ENCODE data around the gene GMNN.

GMNN gene

GRCh38 chr6:24824142-24824938, 49.6 kb downstream of the GMNN start:
- TF ChIP-seq CTCF (conservative IDR thresholded peaks at IDR 0.05): no peak

GRCh38 chr6:24825130-24825630, 50.4 kb downstream of the GMNN start:
- no peak for TF ChIP-seq CTCF (conservative IDR thresholded peaks at IDR 0.05)

More at GRCh38 chr6:24824142-24824938, 49.6 kb downstream of the GMNN start:
- H3K27ac ChIP-seq: no peak overlapping the region

DNA sequence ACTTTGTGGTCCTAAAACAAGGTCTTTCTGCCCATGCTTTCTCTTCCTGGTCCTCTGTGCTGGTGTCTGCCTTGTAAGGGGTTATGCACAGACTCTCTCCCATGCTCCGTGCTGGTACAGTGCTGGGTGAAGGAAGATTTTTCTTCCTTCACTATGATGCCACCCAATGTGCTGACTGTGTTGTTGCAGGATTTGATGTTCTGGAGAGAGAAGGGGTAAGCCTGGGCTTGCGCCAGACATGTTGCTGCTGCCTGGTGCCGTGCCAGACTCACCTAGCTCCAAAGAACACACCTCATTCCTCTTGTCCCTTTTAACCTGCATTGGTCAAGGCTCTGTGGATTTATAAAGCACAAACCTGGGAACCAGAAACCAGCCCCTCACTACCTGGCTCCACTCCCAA, 52.4 kb downstream of the GMNN start:
- no peak overlapping the region for H3K27ac ChIP-seq
- no peak for TF ChIP-seq CTCF (conservative IDR thresholded peaks at IDR 0.05)

More at GRCh38 chr6:24825130-24825630, 50.4 kb downstream of the GMNN start:
- no peak overlapping the region for H3K27ac ChIP-seq

DNA sequence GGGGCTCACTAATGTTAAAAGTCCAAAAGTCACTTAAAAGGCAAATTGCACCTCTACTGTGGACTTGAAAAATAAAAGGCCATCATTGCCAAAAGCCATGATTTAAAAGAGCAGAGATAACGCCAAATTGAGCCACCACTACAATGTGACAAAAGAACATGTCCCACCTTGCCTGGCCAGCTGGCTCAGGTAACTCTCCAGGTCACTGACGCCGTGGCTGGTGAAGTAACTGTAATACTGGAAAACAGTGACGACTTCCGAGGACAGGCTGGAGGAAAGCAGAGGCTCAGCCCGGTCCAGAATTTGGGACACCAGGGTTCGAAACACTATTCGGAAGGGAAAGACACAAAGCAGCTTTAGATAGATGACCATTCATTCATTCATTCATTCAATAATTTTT, 53.2 kb downstream of the GMNN start:
- H3K27ac ChIP-seq: no peak overlapping the region
- no peak for TF ChIP-seq CTCF (conservative IDR thresholded peaks at IDR 0.05)

- H3K27ac ChIP-seq: no peak overlapping the region
- TF ChIP-seq CTCF (conservative IDR thresholded peaks at IDR 0.05): no peak
These were observed 54.9 kb downstream of the GMNN start for GRCh38 chr6:24829657-24830056.

GRCh38 chr6:24831771-24832716, 57.3 kb downstream of the GMNN start:
- no peak for TF ChIP-seq CTCF (conservative IDR thresholded peaks at IDR 0.05)
- H3K27ac ChIP-seq: no peak overlapping the region

- TF ChIP-seq CTCF (conservative IDR thresholded peaks at IDR 0.05): no peak
- no peak overlapping the region for H3K27ac ChIP-seq
These were observed 58.1 kb downstream of the GMNN start for GRCh38 chr6:24832794-24833193.

Measured in VCaP (cell line).